Germinal center (tissue), 1 donor: Measurements from ENCODE around the gene IFI27.

Experiments
- DNase-seq: peaks from one replicate; pipeline ENCODE4 v3.0.0; 2012; ENCODE audit warnings: mixed read lengths, low spot score

The IFI27 gene

DNA sequence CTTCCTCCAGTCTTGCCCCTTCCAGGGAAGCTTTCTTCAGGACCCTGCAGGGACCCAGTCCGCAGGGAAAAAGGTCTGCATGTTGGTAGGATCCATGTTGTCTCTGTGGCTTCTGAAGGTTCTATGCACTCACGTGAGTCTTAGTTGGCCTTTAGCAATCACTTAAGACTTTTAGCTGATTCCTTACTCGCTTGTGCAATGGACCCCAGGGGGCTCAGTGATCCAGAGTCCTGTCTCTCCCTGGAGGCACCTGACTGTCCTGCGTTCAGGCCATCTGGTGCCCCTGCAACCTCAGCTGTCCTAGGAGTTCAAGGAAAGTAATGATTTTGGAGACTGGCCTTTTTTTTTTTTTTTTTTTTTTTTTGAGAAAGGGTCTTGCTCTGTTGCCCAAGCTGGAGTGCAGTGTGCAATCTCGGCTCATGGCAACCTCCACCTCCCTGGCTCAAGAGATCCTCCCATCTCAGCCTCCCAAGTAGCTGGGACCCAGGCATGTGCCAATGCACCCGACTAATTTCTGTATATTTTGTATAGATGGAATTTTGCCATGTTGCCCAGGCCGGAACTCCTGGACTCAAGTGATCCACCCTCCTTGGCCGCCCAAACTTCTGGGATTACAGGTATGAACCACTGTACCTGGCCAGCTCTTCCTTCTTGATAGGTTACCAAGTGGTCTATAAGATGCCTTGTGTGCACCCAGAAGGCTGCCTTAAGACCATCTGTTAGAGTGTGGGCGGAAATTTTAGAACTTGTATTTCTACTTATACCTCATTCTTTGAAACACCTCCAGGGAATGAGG is 14.2 kb downstream of the IFI27 start:
- no peak for DNase-seq

- no peak for DNase-seq
Observed at GRCh38 chr14:94125659-94126418, 15.3 kb downstream of the IFI27 start.

DNA sequence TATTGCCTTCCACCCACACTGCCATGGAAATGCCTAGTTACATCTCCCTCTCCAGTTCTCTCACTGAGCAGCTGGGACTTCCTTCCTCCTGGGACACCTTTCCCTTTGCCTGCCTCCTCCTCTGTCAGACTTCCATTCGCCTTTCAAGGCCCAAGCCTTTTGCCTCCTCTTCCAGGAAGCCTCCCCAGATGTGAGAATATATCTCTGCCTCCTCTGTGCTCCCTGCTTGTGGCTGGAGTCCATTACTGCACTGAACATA is 15.8 kb downstream of the IFI27 start:
- no peak for DNase-seq

GRCh38 chr14:94126800-94127199 is 16.3 kb downstream of the IFI27 start:
- no peak for DNase-seq

GRCh38 chr14:94127330-94127729 is 16.8 kb downstream of the IFI27 start:
- no peak for DNase-seq

DNA sequence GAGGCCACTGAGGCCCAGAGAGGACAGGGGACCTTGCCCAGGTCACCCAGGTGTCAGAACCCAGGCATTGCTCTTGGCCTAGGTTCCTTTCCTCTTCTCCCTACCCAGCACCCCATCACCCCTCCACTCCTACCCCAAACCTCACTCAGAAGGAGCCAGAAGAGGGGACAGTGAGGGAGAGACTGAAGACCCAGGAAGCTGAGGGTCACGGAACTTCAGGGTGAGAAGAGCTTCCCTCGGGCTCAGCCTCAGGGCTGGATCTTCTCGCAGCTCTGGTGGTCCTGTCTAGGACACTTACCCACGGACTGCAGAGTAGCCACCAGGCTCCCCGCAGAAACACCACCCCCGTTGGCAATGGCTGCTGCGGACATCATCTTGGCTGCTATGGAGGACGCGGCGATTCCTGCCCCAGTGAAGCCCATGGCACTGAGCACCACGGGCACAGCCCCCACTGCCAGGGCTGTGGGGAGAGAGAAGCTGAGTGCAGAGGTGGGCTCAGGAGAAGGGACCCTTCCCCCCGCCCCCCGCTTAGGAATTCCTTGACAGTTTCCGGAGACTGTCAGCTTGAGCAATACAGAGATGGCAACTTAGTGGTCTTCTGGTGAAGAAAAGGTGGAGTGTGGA is 17.8 kb downstream of the IFI27 start:
- no peak for DNase-seq

- DNase-seq, result peak; percentile 93
Observed at GRCh38 chr14:94129111-94129757, 18.7 kb downstream of the IFI27 start, which contains the start of gene IFI27L2. TSS of gene IFI27L2 (minus strand) at chr14:94129604. CDS start at chr14:94129564, 40 bp downstream.

DNA sequence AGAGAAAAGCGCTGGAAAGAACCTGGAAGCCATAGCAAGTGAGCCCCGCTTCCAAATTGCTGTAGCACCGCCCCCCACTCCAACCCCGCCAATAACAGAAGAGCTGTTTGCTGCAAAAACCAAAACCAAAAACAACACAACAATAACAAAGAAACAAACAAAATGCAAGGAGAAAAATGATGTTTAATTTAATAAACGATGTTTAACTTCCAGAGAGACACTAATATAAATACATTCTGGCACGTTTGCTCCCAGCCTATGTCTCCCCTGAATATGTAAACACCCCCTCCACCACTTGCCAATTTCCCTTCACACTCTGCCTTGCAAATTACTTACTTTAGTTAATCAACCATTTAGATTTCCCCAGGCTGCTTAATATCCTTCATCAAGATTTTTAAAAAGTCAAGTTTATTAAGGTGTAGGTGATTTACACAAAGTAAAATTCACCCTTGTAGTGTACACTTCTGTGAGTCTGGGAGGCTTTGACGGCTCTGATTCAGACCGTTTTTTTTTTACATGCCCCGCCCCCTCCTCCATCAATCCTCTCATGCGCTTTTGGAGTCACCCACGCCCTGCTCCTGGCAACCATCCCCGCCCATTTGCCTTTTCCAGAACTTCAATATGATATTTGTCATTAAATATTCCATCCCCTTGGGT is 19.4 kb downstream of the IFI27 start:
- DNase-seq, result peak; percentile 39

DNA sequence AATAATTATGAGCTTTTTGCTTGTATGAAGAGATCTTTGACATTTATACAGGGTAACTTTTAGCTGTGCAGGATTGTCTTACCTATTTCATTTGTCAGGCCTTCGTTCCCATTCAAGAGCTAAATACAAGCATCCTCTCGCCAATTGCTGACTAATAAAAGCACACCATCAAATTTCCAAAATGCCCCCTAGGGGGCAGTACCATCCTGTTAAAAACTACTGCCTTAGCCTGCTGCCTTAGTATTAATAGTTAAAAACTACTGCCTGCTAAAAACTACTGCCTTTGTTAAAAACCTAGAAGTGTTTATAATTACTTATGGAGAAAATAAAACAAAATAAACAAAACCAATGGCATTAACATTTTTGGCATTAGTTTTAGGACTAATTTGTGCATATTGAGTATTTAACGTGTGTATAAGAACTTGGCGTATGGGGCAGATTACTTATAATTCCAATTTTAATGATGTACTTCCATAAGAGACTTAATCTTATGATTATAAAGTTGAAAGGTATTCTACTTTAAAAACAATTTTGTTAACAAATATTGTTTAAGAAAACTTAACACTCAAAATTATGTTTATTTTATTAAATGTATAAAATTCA is 21.9 kb downstream of the IFI27 start:
- peak; percentile 57 for DNase-seq

GRCh38 chr14:94135476-94135875 is 24.9 kb downstream of the IFI27 start:
- no peak for DNase-seq

- peak; percentile 74 for DNase-seq
Observed at GRCh38 chr14:94136575-94137331, 26.2 kb downstream of the IFI27 start.

- DNase-seq, result no peak
Observed at GRCh38 chr14:94138251-94138650, 27.7 kb downstream of the IFI27 start.

DNA sequence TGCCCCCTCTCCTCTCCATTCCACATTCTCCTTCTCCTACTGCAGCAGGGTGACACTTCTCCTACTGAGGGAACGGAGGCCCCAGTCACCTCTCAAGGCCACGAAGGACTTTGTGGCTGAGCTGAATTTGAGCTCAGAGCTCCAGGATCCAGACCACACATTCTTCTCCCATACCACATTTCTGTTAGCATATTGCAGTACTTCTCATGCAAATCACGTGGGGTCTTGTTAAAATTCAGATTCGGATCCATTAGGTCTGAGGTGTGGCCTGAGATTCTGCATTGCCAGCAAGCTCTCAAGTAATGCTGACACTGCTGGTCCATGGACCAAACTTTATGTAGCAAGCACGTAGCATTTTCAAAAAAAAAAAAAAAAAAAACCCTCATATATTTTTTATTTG is 28.5 kb downstream of the IFI27 start:
- DNase-seq, result no peak

DNA sequence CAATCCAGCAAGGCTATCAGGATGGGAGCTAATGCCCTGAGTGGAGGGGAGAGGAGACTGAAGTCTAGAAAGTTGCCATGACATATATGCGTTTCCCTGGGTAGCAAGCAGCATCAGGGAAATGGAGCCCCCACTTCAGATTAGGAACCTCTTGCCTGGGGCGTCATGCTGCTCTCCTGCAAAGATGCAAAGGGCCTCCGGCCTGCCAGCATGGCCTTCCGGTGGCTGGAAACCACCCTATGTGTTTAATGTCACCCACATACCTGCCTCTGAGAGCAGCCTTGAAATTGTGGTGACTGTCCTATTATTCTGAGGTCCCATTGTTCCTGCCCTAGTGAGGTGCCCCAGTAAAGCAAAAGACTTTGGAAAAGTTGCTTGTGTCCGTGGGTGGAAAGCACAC is 28.9 kb downstream of the IFI27 start:
- no peak for DNase-seq

DNA sequence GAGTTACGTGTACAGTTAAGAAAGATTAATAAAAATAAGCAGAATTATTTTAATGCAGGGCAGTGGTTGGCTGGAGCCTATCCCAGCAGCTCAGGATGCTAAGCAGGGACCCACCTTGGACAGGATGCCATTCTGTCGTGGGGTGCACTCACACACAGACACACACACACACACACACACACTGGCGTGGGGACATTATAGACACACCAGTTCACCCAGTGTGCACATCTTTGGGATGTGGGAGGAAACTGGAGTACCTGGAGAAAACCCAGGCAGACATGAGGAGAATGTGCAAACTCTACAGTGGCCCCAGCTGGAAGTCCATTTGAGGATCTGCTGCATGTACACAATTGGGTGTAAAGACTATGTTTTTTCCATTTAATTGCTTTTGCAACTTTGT is 31.7 kb downstream of the IFI27 start:
- no peak for DNase-seq

DNA sequence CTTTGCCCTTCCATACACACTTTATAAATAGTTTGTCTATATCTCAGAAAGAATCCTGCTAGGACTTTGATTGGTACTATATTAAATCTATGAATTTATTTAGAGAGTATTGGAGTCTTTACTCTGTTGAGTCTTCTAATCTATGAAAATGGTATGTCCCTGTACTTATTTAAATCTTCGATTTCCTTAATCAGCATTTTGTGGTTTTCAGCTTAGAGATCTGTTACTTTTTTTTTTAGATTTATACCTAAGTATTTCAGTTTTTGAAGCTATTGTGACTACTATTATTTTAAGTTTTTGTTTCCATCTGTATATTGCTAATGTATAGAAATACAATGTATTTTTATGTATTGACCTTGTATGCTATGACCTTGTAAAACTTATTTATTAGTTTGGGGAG is 32.3 kb downstream of the IFI27 start:
- no peak for DNase-seq

DNA sequence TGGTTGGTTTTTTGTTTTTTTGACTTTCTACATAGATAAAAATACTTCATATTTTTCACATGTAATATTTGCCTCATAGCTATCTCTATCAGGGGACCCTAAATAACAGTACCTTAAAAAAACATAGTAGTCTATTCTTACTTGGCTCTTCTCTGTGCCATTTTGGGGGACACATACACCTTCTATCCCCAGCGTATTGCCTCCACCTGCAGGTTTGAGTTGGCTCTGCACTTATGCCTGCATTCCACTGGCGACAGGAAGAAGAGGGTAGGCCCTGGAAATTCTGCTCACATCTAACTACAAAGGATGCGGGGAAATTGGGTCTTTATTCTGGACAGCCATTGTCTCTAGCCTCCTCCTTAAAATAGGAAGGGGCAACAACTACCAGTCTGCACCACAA is 32.7 kb downstream of the IFI27 start:
- no peak for DNase-seq

DNA sequence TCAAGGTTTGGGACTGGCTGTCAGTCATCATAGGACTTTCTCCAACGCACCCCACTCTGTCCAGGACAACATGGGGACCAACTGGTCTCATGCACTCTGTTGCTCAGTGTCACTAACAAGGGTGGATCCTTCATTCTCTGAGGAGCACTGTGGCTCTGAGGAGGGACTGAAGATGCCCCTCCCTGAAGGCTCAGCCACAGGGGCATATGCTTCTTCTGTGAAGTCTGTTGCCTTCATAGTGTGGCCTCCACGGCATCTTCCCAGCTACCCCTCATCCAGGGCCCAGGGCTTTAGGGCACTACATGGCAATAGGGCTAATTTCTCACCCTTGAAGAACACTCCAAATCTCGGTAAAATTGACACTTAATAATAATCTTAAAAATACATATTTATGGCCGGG is 33.2 kb downstream of the IFI27 start:
- DNase-seq, result no peak

DNA sequence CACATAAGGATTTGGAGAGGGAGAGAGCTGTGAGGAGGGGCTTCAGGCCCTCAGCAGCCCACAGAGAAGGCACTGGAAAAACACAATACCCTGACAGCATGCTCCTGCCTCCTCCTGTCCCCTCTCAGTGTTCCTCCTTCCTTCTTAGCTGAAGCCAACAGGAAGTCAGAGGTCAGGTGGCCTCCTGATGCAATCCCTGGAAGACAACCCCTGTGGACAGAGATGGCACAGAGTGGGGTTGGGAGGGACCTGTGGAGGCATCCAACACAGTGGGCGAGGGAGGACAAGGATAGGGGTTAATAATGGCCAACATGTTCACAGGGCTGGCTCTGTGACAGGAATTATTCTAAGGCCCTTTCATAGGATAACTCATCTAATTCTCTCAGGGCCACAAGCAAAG is 34.2 kb downstream of the IFI27 start:
- DNase-seq, result no peak

GRCh38 chr14:94145902-94146527 is 35.5 kb downstream of the IFI27 start:
- no peak for DNase-seq

- DNase-seq, result no peak
Observed at GRCh38 chr14:94152676-94153075, 42.1 kb downstream of the IFI27 start.
